B cell (primary cell): Measurements from ENCODE around the gene B4GALT3. TPM values are rescaled to one million over a fixed set of nuclear protein-coding genes. Genes with fewer than 3 reads are reported as not detected.
A peak's percentile ranks its signal among the peaks of the same experiment; 100 is the strongest.

Experiments used
- ATAC-seq: fragments of 200-7000 bp; cut with Tn5 transposase; one replicate; pipeline ENCODE4 v1.10.0; 2021; ENCODE audit warnings: low read depth, mild to moderate bottlenecking, moderate number of reproducible peaks, moderate library complexity
- CTCF ChIA-PET: fragments of 350-600 bp; sonication (Branson Sonifier 250); formaldehyde crosslinking; loops from one replicate; lab custom pipeline; 2021; ENCODE audit warnings: antibody characterized with exemption, inconsistent platforms; lab: Charles Lee
- POLR2A ChIA-PET: fragments of 350-600 bp; sonication (Branson Sonifier 250); formaldehyde crosslinking; loops from one replicate; lab custom pipeline; 2021; ENCODE audit warnings: antibody characterized with exemption; lab: Charles Lee
- DNase-seq: peaks from one replicate; pipeline ENCODE4 v3.0.0; 2013
- H2AFZ ChIP-seq: 2 replicates; pipeline ENCODE4 v1.6.1; 2012; ENCODE audit warnings: mild to moderate bottlenecking, low read depth, low read length; ENCODE audit not compliant: insufficient read depth, poor library complexity, severe bottlenecking
- H3K27ac ChIP-seq, 2 donors: 1 replicate in 1 of 2; 2 replicates in 1 of 2; pipeline ENCODE4 v1.5.1; 2012 to 2013; ENCODE audit warnings: low read length in 2 of 2, mild to moderate bottlenecking in 2 of 2, moderate library complexity in 1 of 2
- H3K27me3 ChIP-seq, 4 experiments: fragments of 200-600 bp in 1 of 4; sonication (generic) in 1 of 4; replicated peaks in 1 of 4; 1 replicate in 2 of 4; 2 replicates in 2 of 4; pipeline versions ENCODE4 v1.6.1 to v1.7.0; 2013 to 2016; ENCODE audit warnings: low read length in 3 of 4, mild to moderate bottlenecking in 2 of 4, mixed read lengths in 1 of 4, moderate library complexity in 1 of 4; ENCODE audit not compliant: insufficient read depth in 4 of 4, control insufficient read depth in 3 of 4; ENCODE audit errors: control extremely low read depth in 1 of 4
- H3K36me3 ChIP-seq, 2 experiments: replicated peaks in 1 of 2; 1 replicate in 1 of 2; 2 replicates in 1 of 2; pipeline versions ENCODE4 v1.6.1 to v1.7.1; 2013; ENCODE audit warnings: low read length in 1 of 2; ENCODE audit not compliant: insufficient read depth in 2 of 2, control insufficient read depth in 1 of 2; ENCODE audit errors: control extremely low read depth in 1 of 2, extremely low read depth in 1 of 2
- H3K4me1 ChIP-seq, 2 donors: fragments of 200-600 bp in 1 of 2; sonication (generic) in 1 of 2; 1 replicate in 1 of 2; 2 replicates in 1 of 2; pipeline versions ENCODE4 v1.5.1 to v1.6.1; 2013 to 2017; ENCODE audit warnings: low read length in 2 of 2; ENCODE audit not compliant: control insufficient read depth in 2 of 2, insufficient read depth in 2 of 2
- H3K4me2 ChIP-seq: replicated peaks from 2 replicates; pipeline ENCODE3; 2012; ENCODE audit warnings: mild to moderate bottlenecking, low read depth, low read length; ENCODE audit not compliant: poor library complexity, severe bottlenecking
- H3K4me3 ChIP-seq, 5 experiments: fragments of 200-600 bp in 1 of 5; sonication (generic) in 1 of 5; 1 replicate in 3 of 5; 2 replicates in 2 of 5; pipeline versions ENCODE4 v1.5.1 to v1.7.0; 2011 to 2016; ENCODE audit warnings: low read length in 4 of 5, mild to moderate bottlenecking in 4 of 5, low read depth in 2 of 5, control low read depth in 1 of 5, moderate library complexity in 1 of 5; ENCODE audit not compliant: insufficient read depth in 1 of 5; ENCODE audit errors: control extremely low read depth in 1 of 5, extremely low read depth in 1 of 5
- H3K79me2 ChIP-seq: fragments of 200-600 bp; sonication (generic); one replicate; pipeline ENCODE4 v1.6.0; 2016; ENCODE audit warnings: low read length; ENCODE audit not compliant: control insufficient read depth, insufficient read depth
- H3K9ac ChIP-seq: fragments of 200-600 bp; sonication (generic); 2 replicates; pipeline ENCODE4 v1.6.1; 2017; ENCODE audit warnings: mild to moderate bottlenecking, low read length, moderate library complexity
- H3K9me3 ChIP-seq, 3 donors: one replicate each; pipeline versions ENCODE4 v1.6.1 to v1.7.1; 2013; ENCODE audit warnings: low read length in 2 of 3; ENCODE audit not compliant: control insufficient read depth in 2 of 3, insufficient read depth in 1 of 3; ENCODE audit errors: control extremely low read depth in 1 of 3
- H4K20me1 ChIP-seq: 2 replicates; pipeline ENCODE4 v1.6.0; 2012; ENCODE audit warnings: mild to moderate bottlenecking, low read length; ENCODE audit not compliant: insufficient read depth, control insufficient read depth, poor library complexity, severe bottlenecking
- H3K27ac Mint-ChIP-seq: one replicate; pipeline ENCODE4 v1.8.0; 2021; ENCODE audit warnings: mixed read lengths
- H3K27me3 Mint-ChIP-seq: one replicate; pipeline ENCODE4 v1.8.0; 2021; ENCODE audit warnings: mixed read lengths
- H3K4me1 Mint-ChIP-seq: one replicate; pipeline ENCODE4 v1.8.0; 2021; ENCODE audit warnings: mixed read lengths
- H3K4me3 Mint-ChIP-seq: one replicate; pipeline ENCODE4 v1.8.0; 2021; ENCODE audit warnings: mixed read lengths
- H3K9me3 Mint-ChIP-seq: one replicate; pipeline ENCODE4 v1.8.0; 2022; ENCODE audit warnings: mixed read lengths; ENCODE audit not compliant: insufficient read depth
- CTCF ChIP-seq: fragments of 200-600 bp; IDR thresholded peaks from one replicate; pipeline ENCODE4 v1.8.0; 2022; ENCODE audit warnings: antibody characterized with exemption, mild to moderate bottlenecking
- EZH2 ChIP-seq: IDR thresholded peaks from 2 replicates; pipeline ENCODE4 v1.6.1; 2012; ENCODE audit warnings: borderline replicate concordance, low read depth, mild to moderate bottlenecking, moderate library complexity, low read length; ENCODE audit not compliant: insufficient read depth, poor library complexity, severe bottlenecking
- WGBS: methylation state at CpG from one replicate; pipeline ENCODE4 v1.1.5; 2013; ENCODE audit warnings: missing lambda C conversion rate; ENCODE audit not compliant: insufficient coverage; 5-methylcytosine and 5-hydroxymethylcytosine counted together
- intact Hi-C: fragments of 100-400 bp; cut with micrococcal nuclease; formaldehyde crosslinking; loops from one replicate; pipeline ENCODE4 v1.10.0; 2022
- polyA plus RNA-seq: library from polyadenylated mRNA; depleted of rRNA; stranded (reverse); fragments of >200 nt; gene quantifications from 2 replicates; pipeline ENCODE4 v1.2.3, GENCODE V29; 2012
- total RNA-seq, 2 donors: library from RNA; stranded (reverse); fragments of 120-200 nt in 1 of 2; gene quantifications; 1 replicate in 1 of 2; 2 replicates in 1 of 2; pipeline versions ENCODE4 v1.2.3 to v1.2.4, GENCODE V29; 2013 to 2022

Gene B4GALT3
- total and polyA plus RNA-seq, 2 donors (not counting 1 experiment from before 2014, with no cell fraction given) = 37.6 to 59.6 TPM

GRCh38 chr1:161175771-161176453 is 1.4 kb downstream of the B4GALT3 start:
- Mint-ChIP-seq H3K9me3 (no peaks in the 10 kb centered on the region), H3K4me1 (peaks cover 54% of the 10 kb centered on the region), H3K27me3 (no peaks in the 10 kb centered on the region), H3K4me3 (peak overlapping the region; percentile 99), H3K27ac (peak overlapping the region; percentile 100)
- POLR2A ChIA-PET = interaction anchor here (0.7 to 2.3 kb wide), 4 partner anchors 10 to 50 kb away, joined by 3 to 10 read pairs (median 4); partner anchors contain the start of genes NDUFS2, PPOX and TOMM40L
- peak overlapping the region in 3 of 5 experiments; percentile 85 to 95 (median 90) for H3K4me3 ChIP-seq
- DNase-seq = no peak
- ATAC-seq = no peak
- CTCF ChIA-PET = interaction anchor here (0.9 to 3.3 kb wide), 4 partner anchors 9 to 77 kb away, joined by 3 to 24 read pairs (median 4); partner anchors contain the start of genes KLHDC9 and PPOX
- TF ChIP-seq EZH2 (no peak), CTCF (no peak)
- no peak overlapping the region for H2AFZ ChIP-seq
- H3K36me3 ChIP-seq = peaks cover 3 to 50% of the 10 kb centered on the region in 2 experiments
- peak overlapping the region; percentile 82 for H3K4me2 ChIP-seq
- H3K9ac ChIP-seq = peak overlapping the region; percentile 83
- intact Hi-C loops = no loop called here
- 77% methylated on average over 9 of the region's 10 CpGs for WGBS
- no peaks in the 10 kb centered on the region for H3K9me3 ChIP-seq
- H4K20me1 ChIP-seq = peaks cover 14% of the 10 kb centered on the region
- H3K79me2 ChIP-seq = peaks cover 33% of the 10 kb centered on the region
- H3K4me1 ChIP-seq = peaks cover 25 to 38% of the 10 kb centered on the region in 2 donors
- peak overlapping the region; percentile 76 to 81 for H3K27ac ChIP-seq
- H3K27me3 ChIP-seq = no peaks in the 10 kb centered on the region

- no peak overlapping the region for H3K4me2 ChIP-seq
- H3K79me2 ChIP-seq = peaks cover 33% of the 10 kb centered on the region
- H2AFZ ChIP-seq = no peak overlapping the region
- POLR2A ChIA-PET = no interaction called here
- peaks cover 25 to 32% of the 10 kb centered on the region in 2 donors for H3K4me1 ChIP-seq
- intact Hi-C loops = no loop called here
- CTCF ChIA-PET = interaction anchor here (1.0 to 3.3 kb wide), 2 partner anchors 8 to 11 kb away, joined by 3 to 24 read pairs; partner anchors contain the start of gene PPOX
- no peak overlapping the region for H3K27ac ChIP-seq
- peaks cover 14% of the 10 kb centered on the region for H4K20me1 ChIP-seq
- Mint-ChIP-seq H3K4me3 (peak overlapping the region; percentile 99), H3K4me1 (peaks cover 46% of the 10 kb centered on the region), H3K9me3 (no peaks in the 10 kb centered on the region), H3K27me3 (no peaks in the 10 kb centered on the region), H3K27ac (no peak overlapping the region)
- TF ChIP-seq CTCF (no peak), EZH2 (no peak)
- peaks cover 3 to 58% of the 10 kb centered on the region in 2 experiments for H3K36me3 ChIP-seq
- DNase-seq (no peak), ATAC-seq (no peak)
- H3K4me3 ChIP-seq = no peak overlapping the region
- no peak overlapping the region for H3K9ac ChIP-seq
- H3K27me3 ChIP-seq = no peaks in the 10 kb centered on the region
- WGBS = 94% methylated on average over 10 of the region's 11 CpGs
- H3K9me3 ChIP-seq = no peaks in the 10 kb centered on the region
Observed at GRCh38 chr1:161174911-161175310, 2.4 kb downstream of the B4GALT3 start.
